IPS-15b (cell line): ENCODE results near the gene PDGFC.

Source experiments
- H3K27me3 ChIP-seq: one replicate; pipeline ENCODE4 v1.6.1; 2013; ENCODE audit warnings: low read length; ENCODE audit not compliant: control insufficient read depth, insufficient read depth
- H3K36me3 ChIP-seq: one replicate; pipeline ENCODE4 v1.6.1; 2013; ENCODE audit warnings: low read length; ENCODE audit not compliant: control insufficient read depth, insufficient read depth
- H3K4me1 ChIP-seq: one replicate; pipeline ENCODE4 v1.6.1; 2013; ENCODE audit warnings: mild to moderate bottlenecking, low read length; ENCODE audit not compliant: control insufficient read depth, insufficient read depth
- H3K4me3 ChIP-seq: one replicate; pipeline ENCODE4 v1.5.1; 2013; ENCODE audit warnings: low read depth, low read length
- H3K9ac ChIP-seq: one replicate; pipeline ENCODE4 v1.6.1; 2013; ENCODE audit warnings: low read depth, mild to moderate bottlenecking, low read length
- H3K9me3 ChIP-seq: one replicate; pipeline ENCODE4 v1.6.1; 2013; ENCODE audit warnings: mild to moderate bottlenecking, low read length; ENCODE audit not compliant: control insufficient read depth, insufficient read depth

Gene PDGFC

DNA sequence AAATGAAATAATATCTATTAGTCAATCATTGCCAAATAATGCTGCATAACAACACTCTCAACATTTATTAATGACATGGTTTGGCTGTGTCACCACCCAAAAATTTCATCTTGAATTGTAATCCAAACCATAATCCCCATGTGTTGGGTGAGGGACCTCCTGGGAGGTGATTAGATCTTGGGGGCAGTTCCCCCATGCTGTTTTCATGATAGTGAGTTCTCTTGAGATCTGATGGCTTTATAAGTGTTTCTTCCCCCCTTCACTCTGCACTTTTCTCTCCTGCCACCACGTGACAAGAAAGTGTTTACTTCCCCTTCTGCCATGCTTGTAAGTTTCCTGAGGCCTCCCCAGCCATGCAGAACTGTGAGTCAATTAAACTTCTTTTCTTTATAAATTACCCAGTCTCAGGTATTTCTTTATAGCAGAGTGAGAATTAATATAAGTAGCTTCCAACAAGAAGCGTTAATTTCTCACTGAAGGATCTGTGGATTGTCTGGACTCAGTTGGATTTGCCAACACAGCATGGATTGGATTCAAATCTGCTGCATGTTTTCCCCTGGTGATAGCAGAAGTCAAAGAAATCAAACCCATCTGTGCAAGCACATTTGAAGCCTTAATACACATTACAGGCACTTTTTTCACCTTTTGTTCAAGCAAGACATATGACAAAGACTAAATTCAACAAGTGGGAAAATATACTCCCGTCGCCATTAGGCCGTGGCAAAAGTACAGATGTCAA, 216.6 kb downstream of the PDGFC start:
- Histone ChIP-seq H3K4me1 (no peaks in the 10 kb centered on the region), H3K9me3 (no peaks in the 10 kb centered on the region), H3K36me3 (no peaks in the 10 kb centered on the region), H3K9ac (no peak overlapping the region), H3K27me3 (no peaks in the 10 kb centered on the region), H3K4me3 (no peak overlapping the region)

- H3K9ac ChIP-seq, result no peak overlapping the region
- H3K27me3 ChIP-seq, result no peaks in the 10 kb centered on the region
- H3K36me3 ChIP-seq, result no peaks in the 10 kb centered on the region
- no peaks in the 10 kb centered on the region for H3K9me3 ChIP-seq
- no peak overlapping the region for H3K4me3 ChIP-seq
- H3K4me1 ChIP-seq, result no peaks in the 10 kb centered on the region
These were observed 220.1 kb downstream of the PDGFC start for GRCh38 chr4:156751486-156751885.

- H3K27me3 ChIP-seq, result no peaks in the 10 kb centered on the region
- H3K9me3 ChIP-seq, result no peaks in the 10 kb centered on the region
- H3K4me3 ChIP-seq, result no peak overlapping the region
- no peak overlapping the region for H3K9ac ChIP-seq
- no peaks in the 10 kb centered on the region for H3K36me3 ChIP-seq
- H3K4me1 ChIP-seq, result peaks cover 2% of the 10 kb centered on the region
These were observed 221.9 kb downstream of the PDGFC start for GRCh38 chr4:156749426-156750403.

DNA sequence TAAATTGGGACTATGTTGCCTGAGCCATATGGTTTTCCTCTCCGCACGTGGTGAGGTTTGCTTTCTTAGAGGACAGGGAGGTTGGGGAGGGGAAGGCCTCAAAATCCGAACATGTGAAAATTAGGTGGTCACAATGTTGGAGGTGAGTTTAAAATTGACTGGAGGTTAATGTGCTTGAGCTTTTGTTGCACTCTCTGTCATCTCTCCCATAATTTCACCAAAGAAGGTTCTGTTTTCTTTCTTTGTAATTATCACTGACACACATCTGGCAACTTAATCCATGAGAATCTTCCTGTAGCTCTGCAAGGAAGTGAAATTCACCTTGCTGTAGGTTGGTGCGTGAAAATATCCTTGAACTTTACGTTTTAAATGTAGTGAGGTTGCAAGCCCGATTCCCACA, 225.5 kb downstream of the PDGFC start:
- H3K4me1 ChIP-seq, result peaks cover 2% of the 10 kb centered on the region
- H3K36me3 ChIP-seq, result no peaks in the 10 kb centered on the region
- no peak overlapping the region for H3K4me3 ChIP-seq
- H3K9ac ChIP-seq, result no peak overlapping the region
- H3K27me3 ChIP-seq, result no peaks in the 10 kb centered on the region
- no peaks in the 10 kb centered on the region for H3K9me3 ChIP-seq

DNA sequence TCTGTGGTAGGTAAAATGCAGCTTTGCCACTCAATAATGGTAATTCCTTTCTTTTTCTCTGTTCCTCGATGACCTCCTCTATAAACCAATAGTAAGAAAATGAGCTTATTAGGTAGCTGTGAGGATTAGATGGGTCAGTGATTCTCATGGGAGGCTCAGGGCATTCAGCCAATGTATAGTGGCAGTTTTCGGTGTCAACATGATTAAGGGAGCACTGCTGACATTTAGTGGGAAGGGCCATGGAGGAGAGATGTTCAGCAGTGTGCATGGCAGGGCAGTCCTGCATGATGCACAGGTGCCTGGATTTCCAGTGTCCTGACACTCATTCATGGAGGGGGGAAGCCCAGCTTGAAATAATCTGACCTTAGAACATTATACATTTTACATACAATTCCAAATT, 232.8 kb downstream of the PDGFC start:
- no peaks in the 10 kb centered on the region for H3K27me3 ChIP-seq
- no peak overlapping the region for H3K9ac ChIP-seq
- no peaks in the 10 kb centered on the region for H3K9me3 ChIP-seq
- H3K36me3 ChIP-seq, result no peaks in the 10 kb centered on the region
- no peaks in the 10 kb centered on the region for H3K4me1 ChIP-seq
- no peak overlapping the region for H3K4me3 ChIP-seq

GRCh38 chr4:156734965-156735895, 236.4 kb downstream of the PDGFC start:
- no peaks in the 10 kb centered on the region for H3K9me3 ChIP-seq
- no peak overlapping the region for H3K9ac ChIP-seq
- no peaks in the 10 kb centered on the region for H3K36me3 ChIP-seq
- no peak overlapping the region for H3K4me3 ChIP-seq
- H3K27me3 ChIP-seq, result no peaks in the 10 kb centered on the region
- H3K4me1 ChIP-seq, result no peaks in the 10 kb centered on the region

GRCh38 chr4:156733582-156733981, 238.0 kb downstream of the PDGFC start:
- no peaks in the 10 kb centered on the region for H3K36me3 ChIP-seq
- no peaks in the 10 kb centered on the region for H3K27me3 ChIP-seq
- no peaks in the 10 kb centered on the region for H3K9me3 ChIP-seq
- H3K4me1 ChIP-seq, result no peaks in the 10 kb centered on the region
- no peak overlapping the region for H3K4me3 ChIP-seq
- no peak overlapping the region for H3K9ac ChIP-seq

- Histone ChIP-seq H3K36me3 (no peaks in the 10 kb centered on the region), H3K4me3 (no peak overlapping the region), H3K9me3 (no peaks in the 10 kb centered on the region), H3K4me1 (no peaks in the 10 kb centered on the region), H3K9ac (no peak overlapping the region), H3K27me3 (no peaks in the 10 kb centered on the region)
These were observed 239.0 kb downstream of the PDGFC start for GRCh38 chr4:156732634-156733033.

- no peaks in the 10 kb centered on the region for H3K27me3 ChIP-seq
- H3K4me1 ChIP-seq, result no peaks in the 10 kb centered on the region
- no peak overlapping the region for H3K4me3 ChIP-seq
- H3K36me3 ChIP-seq, result no peaks in the 10 kb centered on the region
- no peaks in the 10 kb centered on the region for H3K9me3 ChIP-seq
- H3K9ac ChIP-seq, result no peak overlapping the region
These were observed 242.2 kb downstream of the PDGFC start for GRCh38 chr4:156729416-156729815.

GRCh38 chr4:156725257-156725656, 246.3 kb downstream of the PDGFC start:
- H3K9ac ChIP-seq, result no peak overlapping the region
- H3K4me3 ChIP-seq, result no peak overlapping the region
- no peaks in the 10 kb centered on the region for H3K36me3 ChIP-seq
- no peaks in the 10 kb centered on the region for H3K4me1 ChIP-seq
- no peaks in the 10 kb centered on the region for H3K9me3 ChIP-seq
- no peaks in the 10 kb centered on the region for H3K27me3 ChIP-seq

- no peak overlapping the region for H3K4me3 ChIP-seq
- H3K36me3 ChIP-seq, result no peaks in the 10 kb centered on the region
- H3K27me3 ChIP-seq, result no peaks in the 10 kb centered on the region
- no peaks in the 10 kb centered on the region for H3K9me3 ChIP-seq
- H3K9ac ChIP-seq, result no peak overlapping the region
- H3K4me1 ChIP-seq, result no peaks in the 10 kb centered on the region
These were observed 247.5 kb downstream of the PDGFC start for GRCh38 chr4:156723951-156724668.
